GM19193 (cell line): ENCODE results near the gene VSIG8.

Experiments
- POLR2A ChIP-seq: IDR thresholded peaks from 4 replicates; pipeline ENCODE4 v1.6.1; 2011; ENCODE audit not compliant: insufficient read depth, insufficient read length; ENCODE audit errors: extremely low read depth

Gene VSIG8

DNA sequence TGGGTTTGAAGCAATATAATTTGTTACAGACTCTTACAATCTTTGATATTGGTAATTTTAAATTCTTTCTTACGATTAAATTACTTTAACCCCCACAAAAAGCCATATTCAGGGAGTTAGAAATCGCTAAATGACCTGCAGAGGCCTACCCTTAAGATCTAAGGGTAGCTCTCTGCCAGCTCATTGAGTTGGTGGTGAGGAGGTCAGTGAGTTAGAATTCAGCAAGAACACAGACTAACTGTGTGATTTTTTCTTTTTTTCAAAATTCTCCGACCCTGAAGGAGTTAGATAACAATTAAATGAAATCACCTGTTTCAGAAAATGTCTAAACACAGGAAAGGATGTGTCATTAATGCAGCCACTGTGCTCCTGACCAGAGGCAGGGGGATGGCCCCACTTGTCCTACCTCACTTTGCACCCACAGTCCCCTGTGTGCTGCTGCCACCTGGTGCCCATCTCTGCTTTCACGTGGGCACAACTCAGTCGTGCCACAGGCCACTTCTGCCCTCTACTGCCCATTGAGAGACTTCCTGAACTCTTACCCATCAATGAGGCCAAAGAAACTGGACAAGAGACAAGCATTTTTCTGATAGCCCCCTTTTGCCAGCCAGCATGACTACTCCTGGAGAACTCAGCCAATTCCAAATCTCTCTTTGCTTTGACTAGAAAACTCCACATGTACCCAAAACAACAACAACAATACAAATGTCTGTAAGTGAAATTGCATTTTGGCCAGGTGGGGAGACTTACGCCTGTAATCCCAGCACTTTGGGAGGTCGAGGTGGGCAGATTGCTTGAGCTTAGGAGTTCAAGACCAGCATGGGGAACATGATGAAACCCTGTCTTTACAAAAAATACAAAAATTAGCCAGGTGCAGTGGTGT lies 29.1 kb upstream of the VSIG8 start:
- no peak for TF ChIP-seq POLR2A

DNA sequence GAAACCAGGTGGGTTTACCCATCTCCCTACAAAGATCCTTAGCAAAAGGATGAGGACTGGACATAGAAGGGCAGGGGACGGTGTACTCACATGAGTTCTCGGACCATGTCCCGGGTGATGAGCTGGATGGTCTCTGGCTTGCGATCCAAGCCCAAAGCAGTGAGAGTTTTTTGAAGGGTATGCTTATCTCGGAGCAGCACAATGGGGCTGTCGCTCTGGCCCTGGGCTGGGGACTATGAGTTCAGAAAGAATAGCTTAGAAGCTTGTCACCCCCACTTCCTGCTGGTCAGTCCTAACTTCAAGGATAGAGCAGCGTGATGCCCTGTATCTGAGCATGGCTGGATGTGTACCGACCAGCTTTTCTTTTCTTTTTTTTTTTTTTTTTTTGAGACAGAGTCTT lies 27.9 kb upstream of the VSIG8 start:
- TF ChIP-seq POLR2A = no peak

DNA sequence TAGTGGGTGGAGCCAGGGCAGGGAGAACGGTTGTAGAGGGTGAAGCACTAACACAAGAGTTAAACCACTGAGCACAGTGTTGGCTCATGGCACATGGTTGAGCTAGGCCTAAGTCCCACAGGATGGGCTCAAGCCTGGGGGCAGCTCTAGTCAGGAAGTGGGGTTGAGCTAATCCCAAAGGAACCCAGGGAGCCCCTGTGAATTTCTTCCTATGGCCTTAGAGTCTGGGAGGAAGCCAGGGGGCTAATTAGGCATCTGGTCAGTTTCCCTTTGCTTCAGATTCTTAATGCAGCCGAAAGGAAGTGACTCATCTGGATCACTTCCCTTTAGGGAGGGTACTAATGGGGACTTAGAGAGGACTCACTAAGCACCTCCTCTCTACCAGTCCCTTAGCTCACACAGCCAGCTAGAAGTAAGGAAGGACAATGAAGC lies 27.4 kb upstream of the VSIG8 start:
- no peak for TF ChIP-seq POLR2A

DNA sequence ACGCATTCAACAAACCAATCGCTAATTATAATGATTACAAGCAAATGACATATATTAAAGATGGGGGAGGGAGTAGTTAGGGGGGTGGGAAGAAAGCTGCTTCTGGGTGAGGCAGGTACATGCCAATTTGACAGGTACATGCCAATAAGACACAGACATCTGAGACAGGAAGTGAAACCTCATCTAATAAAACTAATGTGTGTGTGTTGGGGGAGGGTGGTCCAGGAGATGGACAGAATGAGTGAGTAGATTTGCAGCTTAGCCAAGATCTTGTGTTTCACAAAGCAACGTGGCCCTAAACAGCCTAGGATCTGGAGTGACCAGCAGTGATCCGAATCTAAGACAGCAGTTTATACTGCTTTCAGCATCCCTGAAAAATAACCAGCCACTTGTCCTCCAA lies 26.7 kb upstream of the VSIG8 start:
- TF ChIP-seq POLR2A = no peak

DNA sequence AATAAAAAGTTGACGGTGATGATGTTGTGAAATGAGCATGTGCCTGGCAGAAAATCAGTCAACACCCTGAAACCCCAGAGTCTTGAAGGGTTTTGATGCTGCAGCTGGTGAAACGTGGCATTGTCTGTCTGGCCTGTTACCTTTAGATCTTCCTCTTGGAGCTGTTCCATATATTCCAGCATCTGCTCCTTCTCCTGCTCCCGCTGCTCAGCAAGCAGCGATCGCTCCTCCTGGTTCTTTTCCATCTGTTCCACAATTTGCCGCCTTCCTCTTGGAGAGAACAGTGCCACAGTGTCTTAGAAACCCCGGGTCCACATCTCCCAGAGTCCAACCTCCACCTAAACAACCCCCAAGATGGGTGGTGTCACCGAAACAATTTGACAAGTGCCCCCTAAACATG lies 21.8 kb upstream of the VSIG8 start:
- no peak for TF ChIP-seq POLR2A

DNA sequence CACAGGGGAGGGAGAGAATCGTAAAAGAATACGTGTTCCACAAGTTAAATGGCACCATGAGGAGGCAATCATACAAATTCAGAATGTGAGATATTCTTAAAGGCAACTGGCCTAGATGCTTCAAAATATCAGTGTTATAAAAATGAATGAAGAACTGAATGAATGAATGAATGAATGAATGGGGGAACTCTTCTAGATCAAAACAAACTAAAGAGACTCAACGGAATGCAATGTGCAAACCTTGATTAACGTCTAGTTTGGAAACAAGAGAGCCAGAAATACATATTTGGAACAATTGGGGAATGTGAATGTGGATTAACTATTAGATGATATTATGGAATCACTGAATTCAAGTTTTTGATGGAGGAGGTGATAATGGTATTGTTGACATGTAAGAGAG lies 20.7 kb upstream of the VSIG8 start:
- no peak for TF ChIP-seq POLR2A

DNA sequence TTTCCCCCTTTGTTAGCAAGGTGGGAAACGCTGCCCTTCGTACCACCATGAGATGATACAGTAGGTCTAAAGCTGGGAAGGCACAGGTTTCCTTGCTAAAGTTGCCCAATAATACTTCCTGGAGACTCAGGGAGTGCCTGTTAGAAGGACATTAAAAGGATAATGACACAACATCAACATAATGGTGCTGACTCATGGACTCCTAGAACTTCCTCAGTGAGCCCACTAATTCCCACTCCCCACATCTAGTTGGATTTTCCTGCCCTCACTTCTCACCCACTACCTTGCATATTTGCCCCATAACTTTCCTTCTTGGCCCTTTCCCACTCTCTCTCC lies 20.0 kb upstream of the VSIG8 start:
- TF ChIP-seq POLR2A = no peak

DNA sequence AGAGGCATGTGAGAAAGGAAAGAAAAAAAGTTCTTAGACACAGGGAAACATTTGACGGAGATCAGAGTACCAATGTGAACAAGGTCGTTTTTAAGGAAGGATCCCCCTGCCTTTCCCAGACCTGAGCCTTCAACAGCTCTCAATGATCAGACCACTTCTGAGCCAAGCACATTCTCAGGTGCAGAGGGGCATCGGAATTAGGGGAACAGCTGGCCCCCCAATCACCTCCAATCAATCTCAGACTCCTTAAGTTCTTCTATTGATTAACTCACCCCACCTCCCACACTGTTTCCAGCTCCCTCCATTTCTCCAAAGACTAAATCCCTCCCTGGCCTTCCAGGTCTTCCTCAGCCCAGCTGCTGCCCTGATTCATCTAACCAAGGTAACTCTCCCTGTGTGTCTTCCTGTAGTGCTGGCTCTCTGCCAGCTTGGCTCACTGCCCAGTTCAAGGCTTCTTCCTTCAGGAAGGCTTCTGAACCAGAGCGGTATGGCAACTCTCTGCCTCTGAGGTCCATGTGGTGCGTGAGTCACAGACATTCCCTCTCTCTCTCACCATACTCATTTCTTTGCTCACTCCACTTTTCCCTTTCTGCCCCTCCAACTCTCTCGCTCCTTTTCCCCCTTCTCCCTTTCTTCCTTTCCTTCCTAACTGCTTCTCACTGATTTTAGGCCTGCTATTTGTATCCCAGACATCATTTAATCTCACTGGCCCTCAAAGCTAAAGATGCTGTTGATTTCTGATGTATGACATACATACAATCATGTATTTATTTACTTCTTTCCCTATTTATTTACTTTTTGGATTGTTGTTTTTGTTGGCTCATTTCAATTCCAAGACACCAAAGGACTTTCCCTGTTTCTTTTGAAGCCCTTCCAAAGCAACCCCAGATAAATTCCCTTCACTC lies 19.4 kb upstream of the VSIG8 start:
- no peak for TF ChIP-seq POLR2A

DNA sequence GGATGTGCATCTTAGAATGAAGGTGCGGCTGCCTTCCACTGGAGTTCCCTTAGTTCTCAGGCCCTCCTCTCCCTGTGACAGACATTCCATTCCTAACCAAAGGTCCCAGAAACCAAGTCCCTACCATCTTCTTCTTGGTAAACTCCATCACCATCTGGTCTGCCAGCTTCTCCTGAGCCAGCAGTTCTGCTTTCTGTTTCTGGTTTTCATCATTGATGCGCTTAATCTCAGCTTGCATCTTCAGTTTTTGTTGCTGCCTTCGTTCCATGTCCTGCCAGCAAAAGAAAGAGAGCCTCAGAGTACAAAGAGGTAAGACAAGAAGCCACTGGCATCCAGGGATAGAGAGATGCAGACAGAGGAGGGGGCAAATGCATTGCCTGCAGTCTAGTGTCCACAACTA lies 18.0 kb upstream of the VSIG8 start:
- TF ChIP-seq POLR2A = no peak

DNA sequence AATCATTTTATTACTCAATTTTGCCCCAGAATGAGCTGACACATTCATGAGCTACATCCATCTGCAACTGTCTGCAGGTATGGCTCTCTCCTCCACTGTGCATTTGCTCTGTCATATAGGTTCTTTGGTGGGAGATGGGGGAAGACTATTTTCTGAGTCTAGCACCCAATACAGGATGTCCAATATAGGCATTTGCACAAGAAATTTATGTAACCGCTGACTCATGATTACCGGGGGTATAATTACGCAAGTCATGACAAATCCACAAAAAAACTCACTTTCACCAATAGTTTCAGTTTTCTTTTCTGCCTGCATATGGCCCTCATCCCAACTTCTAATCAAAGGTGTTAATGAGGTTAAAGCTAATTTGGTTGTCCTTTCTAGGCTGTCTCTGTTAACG lies 17.5 kb upstream of the VSIG8 start:
- no peak for TF ChIP-seq POLR2A

DNA sequence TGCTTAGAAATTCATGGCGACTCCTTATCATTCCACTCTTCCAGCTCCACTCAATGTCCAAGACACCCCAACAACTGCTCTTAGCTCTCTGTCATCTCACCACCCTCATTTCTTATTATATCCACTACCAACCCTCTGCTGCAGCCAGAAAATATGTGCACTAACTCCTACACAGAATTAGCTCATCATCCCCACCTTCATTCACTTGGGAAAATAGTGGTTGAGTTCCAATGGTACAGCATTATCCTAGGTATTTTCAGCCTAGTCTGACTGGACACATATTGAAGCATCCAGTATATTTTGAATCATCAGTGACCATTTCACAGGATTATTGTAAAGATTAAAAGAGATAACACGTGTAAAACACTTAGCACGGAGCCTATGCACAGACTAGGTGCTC lies 16.7 kb upstream of the VSIG8 start:
- no peak for TF ChIP-seq POLR2A

DNA sequence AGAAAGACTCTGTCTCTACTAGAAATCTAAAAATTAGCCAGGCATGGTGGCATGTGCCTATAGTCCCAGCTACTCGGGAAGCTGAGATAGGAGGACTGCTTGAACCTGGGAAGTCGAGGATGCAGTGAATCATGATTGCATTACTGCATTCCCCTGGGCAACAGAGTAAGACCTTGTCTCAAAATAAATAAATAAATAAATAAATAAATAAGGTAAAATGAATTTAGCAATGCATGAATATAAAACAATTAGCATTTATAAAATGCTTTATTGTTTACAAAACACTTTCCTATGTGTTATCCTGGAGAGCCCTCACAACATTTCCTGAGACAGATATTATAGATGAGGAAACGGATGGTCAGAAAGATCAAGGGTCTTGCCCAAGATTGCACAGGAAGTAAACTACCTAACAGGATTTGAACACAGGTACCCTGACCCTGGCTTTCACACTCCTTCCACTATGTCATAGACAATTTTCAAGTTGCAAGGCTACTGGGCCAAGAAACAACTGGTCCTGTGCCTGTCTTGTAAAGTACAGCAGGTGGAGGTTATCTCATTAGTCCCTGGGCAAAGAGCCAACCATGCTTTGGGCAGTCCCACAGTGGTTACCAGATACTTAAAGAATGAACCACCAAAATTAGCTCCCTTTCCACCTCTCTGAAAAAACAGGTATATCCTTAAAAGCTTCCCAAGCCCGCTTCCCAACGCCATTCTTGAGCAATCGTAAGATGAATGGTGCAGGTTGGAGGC lies 15.4 kb upstream of the VSIG8 start:
- no peak for TF ChIP-seq POLR2A

DNA sequence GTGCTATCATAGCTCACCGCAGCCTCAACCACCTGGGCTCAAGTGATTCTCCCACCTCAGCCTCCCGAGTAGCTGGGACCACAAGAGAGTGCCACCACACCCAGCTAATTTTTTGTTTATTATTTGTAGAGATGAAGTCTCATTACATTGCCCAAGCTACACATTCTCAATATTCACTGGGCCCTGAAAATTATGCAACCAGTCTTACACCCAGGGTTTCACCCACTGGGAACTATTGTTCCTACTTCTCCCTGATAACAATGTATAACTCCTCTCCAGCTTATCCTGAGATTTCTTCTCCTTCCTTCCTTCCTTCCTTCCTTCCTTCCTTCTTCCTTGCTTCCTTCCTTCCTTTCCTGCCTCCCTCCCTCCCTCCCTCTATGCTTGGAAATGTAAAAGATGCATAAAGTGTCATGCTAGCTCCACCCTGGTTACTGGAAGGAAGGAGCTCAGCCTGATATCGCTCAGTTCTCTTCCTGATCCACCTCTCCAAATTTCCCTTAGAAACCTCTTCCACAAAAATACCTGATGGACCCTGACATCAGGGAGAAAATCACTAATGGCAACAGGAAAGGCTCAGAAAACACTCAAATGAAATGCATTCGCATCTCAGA lies 11.2 kb upstream of the VSIG8 start:
- no peak for TF ChIP-seq POLR2A

DNA sequence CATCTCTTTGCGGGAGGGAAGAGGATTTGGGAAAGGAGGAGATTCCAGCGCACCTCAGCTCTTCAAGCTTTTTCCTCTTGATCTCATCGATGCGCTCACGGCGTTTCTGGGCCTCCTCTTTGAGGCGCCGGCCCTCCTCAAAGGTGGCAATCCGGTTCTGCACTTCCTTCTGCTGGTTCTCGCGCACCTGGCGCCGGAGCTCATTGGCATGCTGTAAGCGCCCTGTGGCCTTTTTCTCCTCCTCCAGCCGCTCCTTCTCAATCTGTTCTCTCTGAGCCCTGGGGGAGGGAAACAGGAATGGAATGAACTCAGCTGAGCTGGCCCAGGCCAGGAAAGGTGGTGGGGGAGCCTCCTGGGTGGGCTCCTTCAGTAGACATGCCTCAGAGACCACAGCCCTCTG lies 10.4 kb upstream of the VSIG8 start:
- no peak for TF ChIP-seq POLR2A

DNA sequence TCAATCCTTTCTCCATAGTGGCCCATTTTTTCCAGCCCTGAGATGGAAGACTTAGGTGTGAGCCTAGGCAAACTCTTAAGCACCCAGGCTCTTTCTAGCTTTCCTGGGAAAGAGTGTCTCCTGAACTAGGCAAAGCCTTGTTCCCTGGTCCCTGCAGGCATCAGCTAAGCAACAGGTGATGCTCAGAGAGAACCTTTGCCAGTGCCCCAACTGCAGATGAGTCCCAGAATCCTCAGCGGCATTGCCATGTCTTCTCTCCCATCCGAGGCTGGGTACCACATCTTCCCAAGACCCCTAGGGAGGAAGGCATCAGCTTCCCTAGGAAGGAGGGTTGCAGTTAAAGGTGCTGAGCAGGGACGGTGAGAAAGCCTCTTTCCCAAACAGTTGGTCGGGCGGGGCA lies 8.2 kb upstream of the VSIG8 start:
- TF ChIP-seq POLR2A = no peak
